HG03280 (cell line): ENCODE measurements around the gene MIGA1.
"Not testable (repeated sequence)": the region's sequence is repeated elsewhere in the genome, so short reads cannot be mapped to it uniquely, and the experiment has no call there.

Experiments
- ATAC-seq: cut with Tn5 transposase; IDR thresholded peaks from one replicate; pipeline ENCODE4 v1.9.1; 2021; ENCODE audit warnings: mild to moderate bottlenecking, moderate library complexity; ENCODE audit not compliant: unreplicated experiment

Gene MIGA1

GRCh38 chr1:77779529-77780281, at the start of gene MIGA1:
MIGA1 (plus strand) TSS chr1:77779649; CDS start chr1:77783253, 3,604 bp downstream.
- ATAC-seq = peak; percentile 88

DNA sequence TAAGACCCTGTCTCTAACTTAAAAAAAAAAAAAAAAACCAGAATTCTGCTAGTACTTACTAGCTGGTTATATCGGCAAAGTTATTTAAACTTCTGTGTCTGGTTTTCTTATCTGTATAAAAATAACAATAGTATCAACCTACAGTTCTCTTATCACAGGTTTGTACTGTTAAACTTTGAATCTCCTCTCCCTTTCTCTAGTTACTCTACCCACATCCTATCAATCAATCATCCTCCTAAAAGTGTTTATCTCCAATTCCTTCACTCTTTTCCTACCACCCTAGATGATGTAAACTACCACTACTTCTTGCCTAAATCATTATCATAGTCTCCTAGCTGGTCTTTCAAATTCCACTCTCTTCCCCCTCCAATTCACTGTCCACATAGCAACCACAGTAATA, 47.4 kb upstream of the MIGA1 start:
- no peak for ATAC-seq

GRCh38 chr1:77739235-77739634, 40.2 kb upstream of the MIGA1 start:
- ATAC-seq = no peak

DNA sequence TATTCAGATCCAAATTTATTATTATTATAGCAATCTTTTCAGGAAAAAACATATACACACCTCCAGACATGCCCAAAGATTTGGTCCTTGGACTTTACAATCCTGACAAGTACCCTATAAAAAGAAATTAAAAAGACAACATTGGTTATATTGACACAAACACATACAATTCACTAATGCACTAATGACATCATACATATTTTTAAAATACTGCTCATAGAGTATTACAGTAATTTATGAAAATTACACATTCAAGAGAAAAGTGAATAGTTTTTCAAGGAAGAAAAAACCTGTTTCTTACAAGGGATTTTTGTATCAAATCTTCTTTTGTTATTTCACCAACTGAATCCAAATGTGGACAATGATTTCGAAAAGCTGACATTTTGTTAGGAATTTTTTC, 38.1 kb upstream of the MIGA1 start:
- ATAC-seq = no peak

GRCh38 chr1:77742011-77742555, 37.4 kb upstream of the MIGA1 start:
- ATAC-seq = no peak

DNA sequence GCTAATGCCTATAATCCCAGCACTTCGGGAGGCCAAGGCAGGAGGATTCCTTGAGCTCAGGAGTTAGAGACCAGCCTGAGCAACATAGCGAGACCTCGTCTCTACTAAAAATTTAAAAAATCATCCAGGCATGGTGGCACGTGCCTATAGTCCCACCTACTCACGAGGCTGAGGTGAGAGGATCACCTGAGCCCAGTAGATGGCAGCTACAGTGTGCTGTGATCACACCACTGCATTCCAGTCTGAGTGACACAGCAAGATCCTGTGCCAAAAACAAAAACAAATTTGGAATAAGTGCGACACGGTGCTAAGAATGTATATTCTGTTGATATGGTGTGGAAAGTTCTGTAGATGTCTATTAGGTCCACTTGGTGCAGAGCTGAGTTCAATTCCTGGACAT, 34.9 kb upstream of the MIGA1 start:
- no peak for ATAC-seq

- ATAC-seq = not testable (repeated sequence)
Observed at GRCh38 chr1:77749489-77749888, 30.0 kb upstream of the MIGA1 start.

GRCh38 chr1:77756052-77756754, 23.2 kb upstream of the MIGA1 start:
- no peak for ATAC-seq

DNA sequence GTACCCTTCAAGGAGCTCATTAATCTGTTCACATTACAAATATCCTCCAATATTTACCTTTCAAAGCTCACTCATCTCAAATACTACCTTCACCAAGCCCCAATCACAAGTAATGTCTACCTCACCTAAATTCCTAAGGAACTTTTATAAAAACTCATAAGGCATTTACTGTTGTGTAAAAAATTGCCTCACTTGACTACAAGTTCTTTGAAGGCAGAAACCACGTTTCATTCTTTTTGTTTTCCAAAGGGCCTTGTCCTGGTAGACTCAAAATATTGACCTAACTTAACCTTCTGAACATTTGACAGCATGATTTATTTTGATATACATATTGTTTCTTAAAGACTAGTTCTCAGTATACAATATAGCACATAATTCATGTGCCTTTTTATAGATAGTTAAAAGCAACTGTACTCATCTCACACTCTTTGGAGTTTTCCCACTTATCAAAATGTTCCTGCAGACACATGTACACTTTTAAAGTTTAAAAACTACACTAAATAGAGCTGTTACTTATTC, 22.3 kb upstream of the MIGA1 start:
- ATAC-seq = no peak

- no peak for ATAC-seq
Observed at GRCh38 chr1:77757603-77758002, 21.8 kb upstream of the MIGA1 start.

DNA sequence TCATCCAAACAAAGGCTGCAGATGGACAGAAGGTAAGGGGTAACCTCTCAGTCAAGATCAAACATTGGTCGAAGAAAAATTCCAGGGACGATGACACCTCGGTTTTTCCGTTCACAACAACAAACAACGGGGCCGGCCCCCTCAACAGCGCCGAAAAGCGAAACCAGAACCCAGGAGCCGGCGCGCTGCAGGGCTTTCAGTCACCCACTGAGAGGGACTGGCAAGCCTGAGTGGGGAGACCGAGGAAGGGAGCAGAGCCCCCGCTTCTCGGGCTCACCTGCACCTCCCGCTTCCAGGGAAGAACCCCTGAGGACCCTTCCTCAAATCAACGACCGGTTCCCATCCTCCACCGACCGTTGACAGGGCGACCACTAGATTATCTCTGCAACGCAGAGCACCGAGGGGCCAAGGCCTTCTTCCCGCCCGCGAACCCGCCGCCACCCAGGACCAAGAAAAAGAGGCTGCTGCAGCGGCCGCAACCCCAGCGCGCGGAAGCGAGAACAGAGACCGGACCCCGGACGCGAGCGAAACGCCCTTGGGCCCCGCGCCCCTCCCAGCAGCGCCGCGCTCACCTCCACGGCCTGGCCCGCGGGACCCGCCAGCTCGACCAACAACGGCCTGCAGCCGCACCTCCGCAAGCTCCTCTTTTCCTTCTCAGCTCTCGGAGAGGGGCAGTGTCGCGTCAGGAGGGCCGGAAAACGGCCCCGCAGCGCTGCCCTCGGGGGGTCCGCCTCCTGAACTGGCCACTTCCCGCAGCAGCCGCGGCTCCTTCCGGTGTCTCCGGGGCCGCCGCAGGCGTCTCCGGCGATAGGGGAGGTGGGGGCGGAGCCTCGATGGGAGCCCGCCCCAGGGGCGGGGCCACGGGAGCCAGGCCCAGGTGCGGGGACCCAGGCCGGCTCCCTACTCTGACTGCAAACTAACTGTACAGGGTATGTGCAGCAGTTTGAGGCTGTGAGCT, 20.1 kb upstream of the MIGA1 start, which contains the start of gene USP33:
USP33 (minus strand) TSS at position 782 of the 958 bp plus-strand sequence. CDS start 18,155 bp downstream, outside the sequence.
- ATAC-seq = peak; percentile 97

DNA sequence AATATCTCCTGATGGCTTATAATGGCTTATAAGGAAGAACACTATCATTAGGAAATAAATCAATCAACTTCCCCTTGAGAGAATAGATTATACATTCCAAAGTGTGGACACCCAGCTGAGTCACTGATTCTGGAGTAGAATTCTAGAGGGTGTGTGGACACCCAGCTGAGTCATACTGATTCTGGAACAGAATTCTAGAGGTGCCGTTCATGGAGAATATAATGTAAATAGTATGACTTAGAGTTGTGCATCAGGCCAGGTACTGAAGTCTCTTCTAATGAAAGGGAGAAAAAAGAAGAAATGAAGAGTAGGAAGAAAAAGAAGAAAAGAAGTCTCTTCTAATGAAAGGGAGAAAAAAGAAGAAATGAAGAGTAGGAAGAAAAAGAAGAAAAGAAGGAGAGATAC, 17.4 kb upstream of the MIGA1 start:
- no peak for ATAC-seq

DNA sequence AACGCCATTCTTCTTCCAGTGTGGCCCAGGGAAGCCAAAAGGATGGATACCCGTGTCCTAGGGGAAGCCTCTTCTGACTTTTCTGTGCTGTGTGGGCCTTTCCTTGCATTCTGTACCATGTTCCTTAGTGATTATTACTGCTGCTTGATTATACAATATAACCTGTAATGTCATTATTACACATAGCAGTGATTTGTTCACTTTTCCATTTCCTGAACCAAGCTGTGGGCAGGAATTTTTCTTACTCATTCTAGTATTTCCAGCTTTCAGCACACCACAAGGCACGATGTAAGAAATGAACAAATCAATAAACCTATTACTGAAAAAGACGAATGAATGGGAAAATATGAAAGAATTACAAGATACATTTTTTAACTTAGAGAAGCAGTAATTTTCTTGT, 11.4 kb upstream of the MIGA1 start:
- ATAC-seq = no peak

- ATAC-seq = no peak
Observed at GRCh38 chr1:77776007-77776700, 3.3 kb upstream of the MIGA1 start.

GRCh38 chr1:77781683-77782082, 2.2 kb downstream of the MIGA1 start:
- no peak for ATAC-seq

DNA sequence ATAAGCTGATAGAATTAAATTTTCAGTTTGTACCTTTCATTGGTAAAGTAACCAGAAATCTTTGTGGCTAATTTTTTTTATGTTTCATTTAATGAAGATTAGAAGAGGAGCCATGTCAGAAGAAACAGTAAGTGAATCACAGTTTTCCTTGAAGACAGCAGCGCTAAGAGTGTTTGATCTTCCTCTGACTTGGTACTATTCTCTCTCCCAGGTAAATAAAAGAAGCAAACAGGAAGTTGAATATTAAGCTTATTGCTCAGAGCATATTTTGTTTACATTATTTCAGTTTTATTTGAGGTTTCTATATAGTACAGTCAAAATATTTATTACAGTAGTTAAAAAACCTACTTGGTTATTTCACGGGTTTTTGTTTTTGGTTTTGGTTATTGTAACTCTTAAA, 3.7 kb downstream of the MIGA1 start:
- ATAC-seq = no peak

- not testable (repeated sequence) for ATAC-seq
Observed at GRCh38 chr1:77786093-77786741, 6.8 kb downstream of the MIGA1 start.

DNA sequence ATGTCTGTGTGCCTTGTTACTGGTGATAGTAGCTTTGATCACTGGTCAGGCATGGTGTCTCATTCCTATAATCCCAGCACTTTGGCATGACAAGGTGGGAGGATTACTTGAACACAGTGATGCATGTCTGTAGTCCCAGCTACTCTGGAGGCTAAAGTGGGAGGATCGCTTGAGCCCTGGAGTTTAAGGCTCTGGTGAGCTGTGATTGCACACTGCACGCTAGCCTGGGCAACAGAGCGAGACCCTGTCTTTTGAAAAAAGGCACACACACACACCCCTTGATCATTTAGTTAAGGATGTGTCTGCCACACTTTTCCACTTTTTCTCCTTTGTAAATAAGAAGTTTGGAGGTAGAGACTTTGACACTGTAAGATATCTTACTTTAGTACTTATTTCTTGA, 15.1 kb downstream of the MIGA1 start:
- no peak for ATAC-seq

DNA sequence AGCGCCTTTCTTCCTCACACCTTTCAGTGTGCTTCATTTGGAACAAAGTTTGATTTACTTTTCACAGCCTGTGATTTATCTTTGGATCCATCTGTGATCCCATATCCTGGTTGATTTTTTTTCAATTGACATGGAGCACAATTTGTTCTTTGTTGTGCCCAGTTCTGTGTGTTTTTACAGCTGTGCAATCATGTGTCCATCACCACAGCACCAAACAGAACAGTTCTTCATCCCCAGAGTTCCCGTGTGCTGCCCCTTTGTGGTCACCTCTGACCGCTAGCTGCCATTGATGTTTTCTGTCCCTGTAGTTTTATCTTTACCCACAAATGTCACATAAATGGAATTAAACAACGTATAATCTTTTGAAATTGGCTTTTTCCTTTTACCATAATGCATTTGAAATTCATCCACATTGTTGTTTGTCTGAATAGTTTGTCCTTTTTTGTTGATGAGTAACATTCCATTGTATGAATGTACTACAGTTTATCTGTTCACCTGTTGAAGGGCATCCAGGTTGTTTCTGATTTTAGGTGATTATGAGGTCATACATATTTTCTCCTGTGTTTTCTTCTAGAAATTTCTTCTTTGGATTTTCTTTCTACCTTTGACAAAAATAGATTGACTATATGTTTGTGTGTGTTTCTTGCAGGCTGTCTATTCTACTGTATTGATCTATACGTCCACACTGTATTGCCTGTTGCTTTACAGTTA, 17.4 kb downstream of the MIGA1 start:
- ATAC-seq = no peak
